Keratinocyte (primary cell): ENCODE results near the gene KAT2B.

ENCODE experiments used
- EZH2 ChIP-seq: IDR thresholded peaks from one replicate; pipeline ENCODE4 v1.6.1; 2012; ENCODE audit warnings: inconsistent platforms, mild to moderate bottlenecking, low read length, moderate library complexity
- TF ChIP-seq, protein P1 (sequence below), 3 experiments: IDR thresholded peaks in 1 of 3; conservative IDR thresholded peaks in 1 of 3; optimal IDR thresholded peaks in 1 of 3; 2 replicates in 2 of 3; 3 replicates in 1 of 3; pipeline versions ENCODE3 to v1.5.1; 2011; ENCODE audit warnings: low read length in 3 of 3, mild to moderate bottlenecking in 3 of 3, moderate library complexity in 2 of 3, control low read depth in 1 of 3, inconsistent platforms in 1 of 3; ENCODE audit not compliant: insufficient read depth in 2 of 3; ENCODE audit errors: extremely low read depth in 1 of 3

DNA sequence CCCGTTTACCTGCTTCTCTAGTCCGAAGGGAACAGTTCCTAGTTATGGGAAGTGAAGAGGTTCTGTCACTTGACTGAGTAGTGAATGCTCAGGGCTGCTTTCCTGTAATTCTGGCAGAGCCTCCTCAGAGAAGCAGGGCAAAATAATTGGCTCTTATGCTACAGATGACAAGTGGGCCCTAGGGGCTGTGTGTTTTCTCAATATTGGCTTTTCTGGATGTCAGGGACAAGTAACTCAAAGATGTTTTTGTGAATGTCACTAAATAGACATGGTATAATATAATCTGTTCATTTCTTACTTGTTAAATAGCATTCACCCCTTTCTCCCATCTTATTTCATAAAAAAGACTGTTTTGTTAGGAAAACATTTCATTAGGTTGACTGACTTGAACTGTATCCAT, 105.6 kb downstream of the KAT2B start:
- TF ChIP-seq, protein P1, sequence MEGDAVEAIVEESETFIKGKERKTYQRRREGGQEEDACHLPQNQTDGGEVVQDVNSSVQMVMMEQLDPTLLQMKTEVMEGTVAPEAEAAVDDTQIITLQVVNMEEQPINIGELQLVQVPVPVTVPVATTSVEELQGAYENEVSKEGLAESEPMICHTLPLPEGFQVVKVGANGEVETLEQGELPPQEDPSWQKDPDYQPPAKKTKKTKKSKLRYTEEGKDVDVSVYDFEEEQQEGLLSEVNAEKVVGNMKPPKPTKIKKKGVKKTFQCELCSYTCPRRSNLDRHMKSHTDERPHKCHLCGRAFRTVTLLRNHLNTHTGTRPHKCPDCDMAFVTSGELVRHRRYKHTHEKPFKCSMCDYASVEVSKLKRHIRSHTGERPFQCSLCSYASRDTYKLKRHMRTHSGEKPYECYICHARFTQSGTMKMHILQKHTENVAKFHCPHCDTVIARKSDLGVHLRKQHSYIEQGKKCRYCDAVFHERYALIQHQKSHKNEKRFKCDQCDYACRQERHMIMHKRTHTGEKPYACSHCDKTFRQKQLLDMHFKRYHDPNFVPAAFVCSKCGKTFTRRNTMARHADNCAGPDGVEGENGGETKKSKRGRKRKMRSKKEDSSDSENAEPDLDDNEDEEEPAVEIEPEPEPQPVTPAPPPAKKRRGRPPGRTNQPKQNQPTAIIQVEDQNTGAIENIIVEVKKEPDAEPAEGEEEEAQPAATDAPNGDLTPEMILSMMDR (optimal IDR thresholded peaks at IDR 0.05 in 1 of 3, IDR thresholded peaks at IDR 0.05 in 1 of 3, conservative IDR thresholded peaks at IDR 0.05 in 1 of 3; ENCODE audit: extremely low read depth in 1 of 3, insufficient read depth in 2 of 3, low read length in 3 of 3): no peak
- TF ChIP-seq EZH2: no peak
